HG03469 (cell line): ENCODE results near the gene BRD7.

ENCODE experiments used
- ATAC-seq: cut with Tn5 transposase; IDR thresholded peaks from one replicate; pipeline ENCODE4 v1.9.1; 2021; ENCODE audit warnings: mild to moderate bottlenecking, moderate library complexity, moderate number of reproducible peaks; ENCODE audit not compliant: unreplicated experiment

Gene BRD7

DNA sequence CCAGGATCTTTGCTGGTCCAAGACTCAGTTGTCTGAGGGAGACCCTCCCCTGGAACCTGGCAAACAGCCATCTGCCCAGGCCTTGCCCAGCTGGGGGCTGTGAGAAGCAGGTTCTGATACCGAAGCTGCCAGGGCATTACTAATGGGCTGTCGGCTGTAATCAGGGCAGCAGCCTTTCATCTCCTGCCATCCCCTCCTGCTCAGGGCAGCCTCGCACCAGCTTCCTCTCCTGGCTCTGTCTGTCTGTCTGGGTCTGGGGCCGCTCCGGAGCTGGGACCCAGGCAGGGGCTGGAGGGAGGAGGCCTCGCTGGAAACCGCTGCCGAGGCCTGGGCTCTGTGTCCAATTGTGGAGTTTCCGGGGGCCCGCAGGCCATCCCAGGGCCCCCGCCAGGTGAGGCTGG is 21.6 kb upstream of the BRD7 start:
- ATAC-seq, result no peak

DNA sequence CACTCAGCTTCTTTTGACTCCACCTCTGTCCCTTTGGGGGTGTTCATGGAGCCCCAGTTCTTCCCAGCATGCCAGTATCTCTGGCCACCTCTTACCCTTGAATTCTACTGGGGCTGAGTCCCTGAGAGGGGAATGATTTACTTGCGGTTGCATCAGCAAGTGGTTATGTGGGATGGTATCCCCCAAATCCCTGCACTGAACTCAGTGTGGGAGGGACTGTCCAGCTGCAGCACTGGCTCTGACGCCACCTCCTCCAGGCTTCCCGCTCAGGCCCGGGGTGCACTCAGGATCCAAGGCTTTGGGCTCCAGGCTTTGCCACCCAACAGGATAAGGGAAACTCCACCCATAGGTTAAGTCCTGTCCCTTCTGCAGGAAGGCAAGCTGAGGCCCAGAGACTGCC is 21.1 kb upstream of the BRD7 start:
- ATAC-seq, result no peak

DNA sequence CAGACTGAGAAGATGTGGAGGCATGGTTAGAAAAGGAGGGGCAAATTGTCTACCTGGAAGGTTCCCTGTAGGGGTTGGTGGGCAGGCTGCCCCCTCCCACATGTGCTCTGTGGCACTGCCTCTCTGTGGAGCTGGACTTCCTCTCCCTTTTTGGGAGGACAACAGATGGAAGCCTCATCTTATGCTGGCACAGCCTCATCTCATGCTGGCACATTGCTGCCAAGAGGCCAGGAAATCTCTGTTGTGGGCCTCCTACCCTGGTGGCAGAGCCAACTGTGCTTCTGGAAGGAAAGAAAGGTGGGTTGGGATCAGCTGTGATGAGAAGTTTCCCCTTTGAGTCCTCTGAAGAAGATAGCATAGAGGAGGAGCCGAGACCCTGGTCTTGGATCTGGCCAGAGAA is 19.7 kb upstream of the BRD7 start:
- ATAC-seq, result no peak

DNA sequence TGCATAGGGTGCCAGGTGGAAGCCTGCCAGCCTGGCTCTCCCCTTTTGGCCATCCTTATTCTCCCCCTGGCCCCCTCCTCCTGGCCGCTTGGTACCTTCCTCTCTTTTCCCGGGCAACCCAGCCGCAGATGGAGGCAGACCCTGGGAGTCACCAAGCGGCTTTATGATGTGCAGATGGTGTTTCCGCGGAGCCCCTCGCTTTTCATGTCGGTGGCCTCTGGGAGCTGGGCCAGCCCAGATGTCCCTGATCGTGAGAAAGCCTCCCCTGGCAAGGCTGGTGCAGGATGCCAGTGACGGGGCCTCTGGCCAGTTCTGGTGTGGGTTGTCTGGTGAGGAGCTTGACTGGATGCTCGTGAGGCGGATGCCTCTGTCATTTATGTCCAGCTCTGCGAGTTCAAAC is 18.0 kb upstream of the BRD7 start:
- no peak for ATAC-seq

DNA sequence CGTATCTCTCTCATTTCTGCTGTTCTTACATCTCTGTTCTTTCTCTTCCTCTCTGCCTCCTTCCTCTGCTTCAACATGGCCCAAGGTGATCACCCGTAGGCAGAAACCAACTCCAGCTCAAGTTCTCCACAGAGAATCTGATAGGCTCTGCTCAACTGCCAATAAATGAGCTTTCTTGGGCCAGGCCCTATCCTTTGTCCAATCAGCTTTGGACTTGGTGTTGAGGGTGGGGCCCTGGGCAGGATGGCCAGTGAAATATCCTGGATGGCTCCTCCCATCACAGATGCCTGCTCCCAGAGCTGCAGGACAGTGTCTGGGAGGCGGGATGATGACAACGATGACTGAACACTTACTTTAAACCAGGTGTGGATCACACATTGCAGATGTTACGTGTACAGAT is 17.4 kb upstream of the BRD7 start:
- no peak for ATAC-seq

DNA sequence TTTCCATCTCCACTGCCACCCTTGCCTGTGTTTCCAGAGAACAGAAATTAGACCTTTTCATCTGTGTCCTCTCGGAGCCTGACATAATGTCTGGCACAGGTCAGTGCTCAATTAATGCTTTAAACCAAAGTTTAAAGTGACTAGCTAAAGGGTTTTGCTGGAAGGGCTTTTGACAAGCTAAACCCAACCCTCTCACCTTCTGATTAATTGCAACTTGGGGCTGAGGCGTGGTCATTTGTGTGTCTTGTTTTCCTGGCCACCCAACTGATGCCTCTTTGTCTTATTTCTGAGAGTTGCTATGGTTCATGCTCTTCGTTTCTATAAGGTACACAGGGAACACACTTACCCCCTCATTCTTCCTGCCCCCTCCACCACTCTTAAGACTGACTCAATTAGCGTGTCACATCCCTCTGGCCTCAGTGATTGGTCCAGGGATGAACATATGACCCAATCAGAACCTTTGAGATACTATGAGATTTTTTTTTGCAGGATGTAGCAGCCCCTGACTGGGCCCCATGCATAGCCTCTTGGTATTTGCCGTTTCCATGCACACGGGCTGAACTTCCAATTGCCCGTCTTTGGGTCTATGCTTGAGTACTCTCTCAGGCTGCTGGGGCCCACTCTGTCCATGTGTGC is 15.8 kb upstream of the BRD7 start:
- no peak for ATAC-seq

DNA sequence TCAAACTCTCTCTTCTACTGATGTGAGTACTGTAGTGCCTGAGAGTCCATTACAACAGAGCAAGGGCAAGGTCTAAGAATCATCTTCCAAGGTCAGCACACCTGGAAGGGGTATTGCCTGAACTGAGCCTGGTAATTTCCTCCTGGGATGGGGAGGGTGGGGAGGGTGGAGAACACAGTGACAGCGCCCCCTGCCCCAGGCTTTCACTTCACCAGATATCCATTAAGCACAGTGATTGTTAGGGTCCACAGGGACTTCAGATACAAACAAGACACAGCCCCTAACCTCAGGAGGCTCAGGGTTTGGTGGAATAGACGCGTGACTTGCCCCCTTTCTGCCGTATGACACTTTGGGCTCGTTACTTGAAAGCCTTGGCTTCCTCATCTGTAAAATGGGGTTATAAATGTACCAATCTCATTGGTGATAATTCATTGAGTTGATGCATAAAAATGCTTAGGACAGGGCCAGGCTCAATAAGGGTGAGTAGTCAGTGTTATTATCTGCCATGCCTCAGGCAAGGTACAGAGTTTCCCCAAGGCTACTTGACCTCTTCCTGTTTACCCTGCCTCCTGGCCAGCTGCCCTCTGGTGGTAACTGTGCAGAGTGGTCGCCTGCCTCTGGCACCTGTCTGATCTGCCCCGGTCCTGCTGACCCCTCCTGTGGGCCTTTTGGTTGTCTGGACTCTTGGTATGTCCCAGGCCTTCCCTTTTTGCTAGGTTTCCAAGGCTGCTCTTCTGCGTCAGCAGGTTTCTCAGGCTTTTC is 13.1 kb upstream of the BRD7 start:
- ATAC-seq, result no peak

DNA sequence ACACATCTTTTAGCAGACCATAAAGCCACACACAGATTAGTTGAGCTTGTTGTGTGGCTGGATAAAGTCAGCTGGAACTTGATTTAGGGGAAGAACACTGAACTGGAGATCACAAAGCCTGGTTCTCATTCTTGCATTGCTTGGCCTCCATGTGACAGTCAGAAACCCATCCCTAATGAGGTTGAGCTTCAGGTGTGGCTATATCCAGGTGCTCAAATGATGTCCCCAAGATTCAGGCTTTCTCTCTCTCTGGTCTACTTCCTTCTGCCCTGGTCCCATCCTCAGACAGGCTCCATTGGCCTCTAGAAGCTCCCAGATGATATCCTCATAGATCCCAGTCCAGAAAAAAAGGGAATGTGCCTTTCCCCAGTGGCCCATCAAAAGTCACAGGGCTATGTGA is 9.6 kb upstream of the BRD7 start:
- no peak for ATAC-seq

DNA sequence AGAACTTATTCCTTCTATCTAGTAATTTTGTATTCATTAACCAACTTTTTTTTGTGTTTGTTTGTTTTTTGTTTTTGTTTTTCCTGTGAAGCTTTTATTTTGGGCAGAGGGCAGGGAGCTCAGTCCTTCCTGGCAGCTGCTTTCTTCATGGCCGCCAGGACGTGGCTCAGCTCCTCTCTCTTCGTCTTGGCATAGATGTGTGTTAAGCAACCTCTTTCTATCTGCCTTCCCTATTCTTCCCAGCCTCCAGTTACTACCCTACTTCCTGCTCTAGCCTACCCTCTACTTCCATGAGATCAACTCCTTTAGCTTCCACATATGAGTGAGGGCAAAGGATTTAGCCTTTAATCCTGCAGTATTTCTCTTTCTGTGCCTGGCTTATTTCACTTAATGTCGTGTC is 8.2 kb upstream of the BRD7 start:
- no peak for ATAC-seq

DNA sequence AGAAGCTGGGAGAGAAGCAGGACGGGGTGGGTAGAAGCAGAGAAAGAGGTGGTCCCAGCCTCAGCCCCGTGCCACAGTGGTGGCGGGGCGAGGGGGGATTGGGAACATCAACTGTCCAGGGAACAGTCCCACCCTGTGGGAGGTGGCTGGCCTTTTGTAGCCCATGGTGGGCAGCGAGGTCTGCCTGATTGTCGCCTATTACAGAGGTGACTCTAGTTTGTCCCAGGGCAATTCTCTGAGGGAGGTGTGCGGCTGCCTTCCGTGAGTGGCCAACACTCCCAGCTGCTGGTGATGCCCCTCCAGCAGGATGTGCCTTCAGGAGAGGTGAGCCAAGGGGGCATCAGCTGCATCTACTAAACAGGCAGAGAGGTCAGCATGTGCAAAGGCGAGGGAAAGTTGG is 5.0 kb upstream of the BRD7 start:
- no peak for ATAC-seq

DNA sequence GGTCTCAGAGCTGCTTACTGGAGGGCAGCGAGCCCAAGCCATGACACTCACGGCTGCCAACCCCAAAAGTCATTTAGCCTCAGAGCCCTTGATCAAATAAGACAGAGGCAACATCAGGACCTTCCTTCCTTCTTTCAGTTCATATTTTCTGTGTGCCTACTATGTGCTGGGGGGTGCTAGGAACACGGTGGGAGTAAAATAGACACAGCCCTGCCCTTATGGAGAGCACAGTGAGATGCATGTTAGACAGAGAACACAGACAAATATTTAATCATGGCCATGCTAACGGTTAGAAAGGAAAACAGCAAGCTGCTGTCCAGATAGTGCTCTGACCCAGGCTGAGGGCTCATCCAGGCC is 4.5 kb upstream of the BRD7 start:
- ATAC-seq, result no peak

DNA sequence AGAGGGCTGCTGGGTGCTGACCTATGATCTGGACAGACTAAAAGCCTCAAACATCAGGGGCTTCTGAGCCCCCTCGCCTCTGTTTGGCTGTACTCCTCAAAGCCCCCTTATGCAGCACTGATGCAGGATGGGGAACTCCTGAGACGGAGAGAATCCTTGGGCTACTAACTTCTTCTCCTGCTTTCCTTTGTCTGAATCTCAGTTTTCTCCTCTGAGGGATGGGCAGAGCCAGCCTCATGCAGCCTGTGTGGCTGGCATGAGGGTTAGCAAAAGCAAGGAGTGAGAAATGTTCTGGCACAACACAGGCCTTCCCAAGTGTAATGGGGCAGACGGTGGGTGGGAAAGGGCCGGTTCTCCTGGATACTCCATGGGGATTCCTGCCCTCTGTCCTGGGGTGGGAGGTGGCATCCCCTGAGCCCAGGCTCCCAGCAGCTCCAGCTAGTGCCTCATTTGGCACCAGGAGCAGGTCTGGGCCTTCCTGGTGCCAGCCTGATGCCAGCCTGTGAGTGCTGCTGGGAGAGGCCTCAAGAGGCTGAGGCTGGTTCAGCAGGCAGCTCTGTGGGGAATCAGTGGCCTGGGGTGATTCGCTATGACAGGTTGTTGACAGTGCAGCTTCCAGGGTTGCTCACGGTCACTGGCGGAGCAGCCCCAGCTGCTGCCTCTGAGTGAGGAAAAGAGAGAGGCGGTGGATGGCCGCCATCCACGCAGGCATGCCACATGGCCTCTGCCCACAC is 4.0 kb upstream of the BRD7 start:
- ATAC-seq, result no peak

DNA sequence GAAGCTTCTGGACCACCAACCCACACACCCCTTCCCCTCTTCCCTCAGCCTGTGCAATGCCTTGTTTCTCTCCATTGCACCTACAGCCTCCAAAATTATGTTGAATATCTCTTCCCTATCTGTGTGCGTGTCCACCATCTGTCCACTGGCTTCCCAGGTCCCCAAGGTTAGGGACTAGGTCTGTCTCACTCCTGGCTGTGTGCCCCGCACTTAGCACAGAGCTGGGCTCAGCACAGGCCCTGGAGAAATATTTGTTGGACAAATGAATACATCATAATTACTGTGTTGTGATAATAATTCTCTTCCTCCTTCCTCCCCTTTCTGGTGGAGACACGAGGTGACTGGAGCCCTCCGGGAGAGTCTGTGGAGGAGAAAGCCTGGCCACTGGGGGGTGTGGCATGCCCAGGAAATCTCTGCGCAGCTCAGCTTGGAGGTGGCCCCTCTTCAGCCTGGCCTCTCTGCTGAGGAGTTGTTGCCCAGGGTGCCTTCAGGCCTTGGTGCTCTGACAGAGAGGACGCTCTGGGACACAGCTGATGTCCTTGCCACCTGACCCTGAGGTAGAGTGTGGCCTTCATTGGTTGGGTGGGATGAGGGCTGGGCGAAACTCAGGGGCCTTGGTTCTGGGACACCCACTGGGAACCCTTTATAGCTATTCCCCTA is 3.3 kb upstream of the BRD7 start:
- no peak for ATAC-seq

DNA sequence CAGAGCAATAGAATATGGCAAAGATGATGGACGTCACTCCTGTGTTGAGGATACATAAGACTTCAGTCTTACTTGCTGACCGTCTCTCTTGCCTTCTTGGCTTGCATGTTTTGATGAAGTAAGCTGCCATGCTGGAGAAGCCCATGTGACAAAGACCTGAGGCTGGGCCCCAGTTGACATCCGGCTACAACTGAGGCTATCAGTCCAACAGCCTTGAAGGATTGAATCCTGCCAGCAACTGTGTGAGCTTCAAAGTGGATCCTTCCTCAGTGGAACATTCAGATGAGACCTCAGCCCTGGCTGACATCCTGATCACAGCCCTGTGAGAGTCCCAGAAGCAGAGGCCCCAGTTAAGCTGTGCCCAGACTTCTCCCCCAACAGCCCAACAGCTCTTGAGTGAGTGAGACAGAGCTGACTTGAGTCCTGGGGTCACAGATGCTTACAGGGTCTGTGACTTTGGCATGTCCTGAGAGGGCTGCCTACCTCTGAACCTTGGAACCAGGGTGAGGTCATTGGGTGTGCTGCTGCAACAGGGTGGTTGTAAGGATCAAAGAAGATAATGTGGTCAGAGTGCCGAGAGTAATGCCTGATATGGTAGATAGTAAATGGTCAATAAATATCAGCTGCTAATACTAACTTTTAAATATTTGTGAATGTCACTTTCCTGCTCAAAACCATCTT is 2.4 kb upstream of the BRD7 start:
- ATAC-seq, result no peak

DNA sequence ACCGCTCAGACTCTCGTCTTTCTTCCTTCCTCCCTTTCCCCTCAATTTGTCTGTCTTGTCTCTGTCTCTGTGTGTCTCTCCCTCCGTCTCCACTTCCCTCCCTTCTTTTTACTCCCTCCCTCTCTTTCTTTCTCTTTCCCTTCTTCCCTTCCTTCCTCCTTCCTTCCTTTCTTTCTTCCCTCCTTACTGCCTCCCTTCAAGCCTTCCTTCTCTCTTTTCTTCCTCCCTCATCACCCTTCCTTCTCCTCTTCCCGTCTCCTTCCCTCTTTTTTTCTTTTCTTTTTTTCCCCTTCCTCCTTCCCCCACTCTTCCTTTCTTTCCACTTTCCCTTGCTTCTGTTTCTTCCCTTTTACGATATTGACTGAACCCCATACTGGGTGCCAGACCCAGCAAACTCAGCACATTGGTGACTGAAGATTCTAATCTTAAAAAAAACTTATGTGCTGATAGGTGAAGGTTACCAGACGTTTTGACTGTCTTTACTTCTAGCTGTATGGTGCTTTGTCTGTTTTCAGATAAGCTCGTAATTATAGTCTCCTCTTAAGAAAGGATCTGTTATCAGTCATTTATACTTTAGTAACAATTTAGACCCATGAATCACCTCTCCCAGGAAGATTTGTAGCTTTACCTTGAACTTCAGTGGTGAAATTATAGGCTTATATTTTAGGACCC is 481 bp upstream of the BRD7 start:
- ATAC-seq, result no peak

DNA sequence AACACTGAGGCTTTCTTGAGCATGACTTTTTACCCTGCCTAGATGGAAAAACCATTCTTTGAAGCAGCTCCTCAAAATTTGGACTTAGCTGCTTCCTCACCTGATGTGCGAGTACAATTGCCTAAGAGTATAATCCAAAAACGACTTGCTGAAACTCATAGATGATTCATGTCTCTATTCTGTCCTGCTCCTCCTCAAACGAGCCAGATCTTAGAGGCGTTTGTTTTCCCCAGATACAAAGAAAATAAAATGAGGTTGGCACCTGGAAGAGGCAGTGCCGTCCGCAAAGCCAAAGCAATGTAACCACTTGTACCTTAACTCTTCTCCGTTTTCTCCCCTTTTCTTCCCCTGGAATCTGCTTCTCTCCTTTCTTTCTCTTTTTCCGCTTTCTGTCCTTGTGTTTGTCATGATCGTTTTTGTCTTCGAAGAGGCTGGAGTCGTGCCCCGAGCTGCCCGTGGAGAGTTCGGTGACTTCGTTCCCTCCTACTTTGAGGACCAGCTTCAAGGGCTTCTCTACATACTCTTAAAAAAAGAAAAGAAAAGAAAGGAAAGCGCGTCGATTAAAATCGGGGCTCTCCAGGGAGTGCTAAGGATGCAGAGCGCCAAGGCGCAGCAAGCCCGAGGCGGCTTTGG is 895 bp downstream of the BRD7 start:
- no peak for ATAC-seq

DNA sequence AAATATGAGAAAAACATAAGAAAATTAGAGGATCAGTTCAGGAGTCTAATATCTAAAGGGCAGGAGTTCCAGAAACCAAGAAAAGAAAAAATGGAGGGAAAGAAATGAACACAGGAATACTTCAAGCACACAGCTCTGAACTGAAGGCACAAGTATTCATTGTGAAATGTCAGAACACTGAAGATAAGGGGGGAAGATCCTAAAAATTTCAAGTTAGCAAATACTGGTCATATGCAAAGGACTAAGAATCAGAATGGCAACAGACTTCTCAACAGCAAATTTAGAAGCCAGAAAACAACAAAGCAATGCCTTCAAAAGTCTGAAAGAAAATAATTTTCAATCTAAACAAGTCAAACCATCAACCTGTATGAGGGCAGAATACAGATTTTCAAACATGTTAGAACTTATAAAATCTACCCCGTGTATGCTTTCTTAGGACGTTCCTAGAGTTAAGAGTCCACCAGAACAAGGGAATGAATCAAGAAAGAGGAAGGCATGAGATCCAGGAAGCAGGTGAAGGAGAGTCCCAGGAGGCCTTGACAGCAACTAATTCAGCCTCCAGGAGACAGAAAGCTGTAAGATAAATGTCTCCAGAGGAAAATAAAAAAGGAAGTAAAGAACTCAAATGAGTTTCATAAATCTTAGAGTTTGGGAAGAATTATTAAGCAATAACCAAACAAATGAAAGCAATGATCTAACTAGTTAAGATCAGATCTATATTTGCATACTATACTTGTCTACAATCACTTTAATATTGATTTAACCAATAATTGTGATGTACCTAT is 2.8 kb downstream of the BRD7 start:
- ATAC-seq, result no peak

DNA sequence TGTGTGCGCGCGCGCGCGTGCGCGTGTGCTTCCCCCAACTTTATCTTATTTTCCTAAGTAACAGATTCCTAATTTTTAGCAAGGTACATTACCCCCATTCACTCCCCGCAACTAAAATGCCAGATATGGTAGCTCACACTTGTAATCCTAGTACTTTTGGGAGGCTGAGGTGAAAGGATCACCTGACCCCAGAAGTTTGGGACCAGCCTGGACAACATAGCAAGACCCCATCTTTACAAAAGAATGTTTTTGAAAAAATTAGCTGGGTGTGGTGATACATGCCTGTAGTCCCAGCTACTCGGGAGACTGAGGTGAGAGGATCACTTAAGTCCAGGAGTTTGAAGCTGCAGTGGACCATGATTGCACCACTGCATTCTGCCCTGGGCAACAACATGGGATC is 5.1 kb downstream of the BRD7 start:
- ATAC-seq, result no peak

DNA sequence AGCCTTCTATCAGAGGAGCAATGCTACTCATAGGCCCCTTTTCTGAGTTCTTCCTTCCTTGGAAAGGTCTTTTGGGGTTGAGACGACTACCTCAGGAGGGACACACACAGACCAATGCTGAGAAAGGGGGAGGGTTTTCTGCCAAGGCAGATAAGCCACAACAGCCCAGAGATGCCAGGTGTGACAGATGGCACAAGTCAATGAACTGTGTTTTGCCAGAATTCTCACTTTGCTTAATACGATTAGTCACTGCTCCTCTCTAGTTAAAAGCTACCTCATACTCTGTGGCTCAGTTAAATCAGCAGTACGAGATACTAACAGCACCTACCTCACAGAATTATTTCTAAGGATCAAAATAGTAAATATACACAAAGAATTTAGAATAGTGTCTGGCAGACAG is 8.0 kb downstream of the BRD7 start:
- ATAC-seq, result no peak
